GM21367 (cell line): Measurements from ENCODE around the gene ETNK1.

Source experiments
- ATAC-seq: cut with Tn5 transposase; IDR thresholded peaks from one replicate; pipeline ENCODE4 v1.9.1; 2021; ENCODE audit not compliant: unreplicated experiment

The ETNK1 gene

DNA sequence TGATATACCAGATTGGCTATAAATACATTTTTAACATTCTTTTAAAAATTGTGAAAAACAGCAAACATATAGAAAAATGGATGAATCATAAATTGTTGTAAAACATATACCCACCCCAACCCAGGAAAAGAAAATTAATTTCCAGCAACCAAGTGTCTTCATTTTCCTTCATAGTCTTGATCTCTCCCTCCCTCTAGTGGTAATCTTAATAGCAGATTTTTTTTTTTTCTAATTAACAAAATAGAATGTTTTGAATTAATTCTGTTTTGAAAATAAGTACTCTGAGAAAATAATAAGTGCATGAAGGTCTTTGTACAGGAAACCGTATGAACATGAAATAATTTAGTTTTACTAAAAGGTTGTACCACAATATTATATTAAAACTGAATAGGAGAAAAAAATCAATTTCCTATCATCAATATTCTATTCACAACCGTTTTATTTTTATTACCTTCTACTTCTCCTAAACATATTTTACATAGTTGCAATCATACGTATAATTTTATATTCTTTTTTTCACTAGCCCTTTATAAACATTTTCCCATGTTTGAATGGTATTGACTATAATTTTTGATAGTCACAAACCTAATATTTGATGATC lies 7.0 kb downstream of the ETNK1 start:
- no peak for ATAC-seq

DNA sequence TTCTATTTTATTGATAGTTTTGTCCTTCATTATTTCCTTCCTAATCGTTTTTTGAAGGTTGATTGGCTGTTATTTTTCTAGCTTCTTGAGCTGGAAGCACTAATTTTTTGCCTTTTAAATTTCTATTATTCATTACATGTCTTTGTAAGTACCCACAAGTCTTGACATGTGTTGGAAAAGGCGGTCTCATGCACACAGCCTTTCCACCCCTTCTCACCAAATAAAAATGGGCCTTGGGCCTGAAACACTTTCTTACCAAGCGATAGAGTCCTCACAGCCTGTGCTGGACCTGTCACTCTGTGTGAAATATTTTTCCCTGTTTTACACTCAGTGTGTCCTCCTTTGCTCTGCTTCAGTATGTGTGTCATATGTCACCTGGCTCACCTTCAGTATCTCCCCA lies 9.9 kb downstream of the ETNK1 start:
- ATAC-seq, result no peak

DNA sequence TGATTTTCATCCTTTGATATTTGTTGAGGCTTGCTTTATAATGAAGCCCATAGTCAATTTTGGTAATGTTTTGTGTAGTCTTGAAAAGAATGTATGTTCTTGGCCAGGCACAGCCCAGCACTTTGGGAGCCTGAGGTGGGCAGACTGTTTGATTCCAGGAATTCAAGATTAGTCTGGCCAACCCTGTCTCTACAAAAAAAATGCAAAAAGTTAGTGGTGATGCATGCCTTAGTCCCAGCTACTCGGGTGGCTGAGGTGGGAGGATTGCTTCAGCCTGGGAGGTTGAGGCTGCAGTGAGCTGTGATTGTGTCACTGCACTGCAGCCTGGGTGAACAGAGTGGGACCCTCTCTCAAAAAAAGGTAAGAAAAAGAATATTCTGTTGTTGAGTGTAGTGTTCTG lies 10.8 kb downstream of the ETNK1 start:
- no peak for ATAC-seq

DNA sequence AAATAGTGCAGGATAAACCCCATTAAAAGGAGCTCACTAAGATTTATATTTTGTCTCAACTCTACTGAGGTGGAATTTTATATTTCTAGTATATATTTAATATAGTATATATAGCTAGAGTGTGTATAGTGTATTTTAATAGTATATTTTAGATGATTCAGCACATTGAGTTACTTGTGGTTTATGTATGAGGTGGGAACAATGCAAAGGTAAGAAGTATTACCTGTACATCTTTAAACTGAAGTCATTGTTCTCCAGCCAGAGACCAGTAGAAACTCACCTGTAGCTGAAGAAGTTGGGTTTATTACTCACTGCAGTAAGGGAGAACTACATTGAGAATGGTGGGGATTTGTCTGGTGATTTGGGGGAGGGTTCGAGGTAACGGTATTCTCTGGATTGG lies 15.9 kb downstream of the ETNK1 start:
- ATAC-seq, result no peak

DNA sequence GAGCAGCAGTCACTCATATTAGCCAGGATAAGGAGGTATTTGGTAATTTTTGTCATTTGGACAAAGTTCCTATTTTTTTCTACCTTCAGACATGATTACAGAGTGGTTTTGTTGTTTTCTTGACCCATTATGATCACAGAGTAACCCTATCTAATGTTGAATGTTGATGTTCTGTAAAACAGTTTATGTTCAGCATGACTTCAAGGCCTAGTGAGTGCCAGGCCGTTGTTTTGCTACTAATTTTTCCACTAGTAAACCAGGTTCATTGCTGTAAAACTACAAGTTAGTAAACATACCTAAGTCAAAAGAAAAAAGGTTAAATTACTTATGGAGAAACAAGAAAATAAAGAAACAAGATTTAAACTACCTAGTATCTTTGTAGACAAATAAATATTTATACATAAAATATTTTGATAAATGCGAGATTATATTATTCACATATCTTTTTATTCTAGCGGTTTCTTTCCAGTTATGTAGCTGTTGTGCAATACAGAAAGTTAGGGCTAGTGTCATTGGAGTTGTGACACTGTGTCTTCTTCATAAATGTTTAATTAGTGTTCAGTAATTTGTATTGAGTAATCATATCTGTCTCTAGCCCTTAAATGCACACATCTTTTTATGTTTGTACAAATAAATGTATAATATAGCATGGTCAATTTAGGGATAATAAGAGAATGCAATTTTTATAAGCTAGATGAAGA lies 16.5 kb downstream of the ETNK1 start:
- no peak for ATAC-seq

DNA sequence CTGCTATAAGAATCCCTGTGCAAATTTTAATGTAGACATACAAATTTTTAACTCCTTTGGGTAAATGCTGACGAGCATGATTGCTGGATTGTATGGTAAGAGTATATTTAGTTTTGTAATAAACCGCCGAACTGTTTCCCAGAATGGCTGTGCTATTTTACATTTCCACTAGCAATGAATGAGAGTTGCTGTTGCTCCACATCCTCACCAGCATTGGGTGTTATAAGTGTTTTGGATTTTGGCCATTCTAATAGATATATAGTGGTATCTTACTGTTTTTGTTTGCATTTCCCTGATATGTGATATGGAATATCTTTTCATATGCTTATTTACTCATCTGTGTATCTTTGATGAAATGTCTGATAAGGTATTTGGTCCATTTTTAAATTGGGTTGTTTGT lies 23.7 kb downstream of the ETNK1 start:
- no peak for ATAC-seq

DNA sequence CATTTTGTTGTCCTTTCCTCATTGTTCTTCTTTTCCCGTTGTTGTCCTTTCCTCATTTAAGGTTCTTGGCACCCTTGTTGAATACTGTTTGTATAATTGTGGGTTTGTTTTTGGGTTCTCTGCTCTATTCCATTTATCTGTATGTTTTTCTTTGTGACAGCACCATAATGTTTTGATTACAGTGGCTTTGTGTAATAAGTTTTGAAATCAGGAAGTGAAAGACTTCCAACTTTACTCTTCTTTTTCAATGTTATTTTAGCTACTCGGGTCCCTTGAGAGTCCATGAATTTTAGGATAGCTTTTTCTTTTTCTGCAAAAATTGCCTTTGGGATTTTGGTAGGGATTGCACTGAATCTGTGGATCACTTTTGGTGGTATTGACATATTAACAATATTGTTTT lies 28.1 kb downstream of the ETNK1 start:
- no peak for ATAC-seq

DNA sequence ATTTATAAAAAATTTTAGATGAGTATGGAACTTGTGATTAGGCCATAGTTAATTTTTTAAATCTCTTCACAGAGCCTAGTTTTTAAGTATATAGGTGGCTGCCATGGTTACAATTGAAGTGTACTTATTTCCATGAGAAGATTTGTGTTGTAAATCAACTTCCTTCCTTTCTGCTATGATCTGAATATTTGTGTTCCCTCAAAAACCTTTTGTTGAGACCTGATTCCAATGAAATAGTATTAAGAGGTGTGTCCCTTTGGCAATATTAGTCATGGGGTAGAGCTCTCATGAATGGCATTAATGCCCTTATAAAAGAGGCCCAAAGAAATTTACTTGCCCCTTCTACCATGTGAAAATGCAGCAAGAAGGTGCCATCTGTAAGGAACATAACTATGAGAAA lies 28.8 kb downstream of the ETNK1 start:
- no peak for ATAC-seq

DNA sequence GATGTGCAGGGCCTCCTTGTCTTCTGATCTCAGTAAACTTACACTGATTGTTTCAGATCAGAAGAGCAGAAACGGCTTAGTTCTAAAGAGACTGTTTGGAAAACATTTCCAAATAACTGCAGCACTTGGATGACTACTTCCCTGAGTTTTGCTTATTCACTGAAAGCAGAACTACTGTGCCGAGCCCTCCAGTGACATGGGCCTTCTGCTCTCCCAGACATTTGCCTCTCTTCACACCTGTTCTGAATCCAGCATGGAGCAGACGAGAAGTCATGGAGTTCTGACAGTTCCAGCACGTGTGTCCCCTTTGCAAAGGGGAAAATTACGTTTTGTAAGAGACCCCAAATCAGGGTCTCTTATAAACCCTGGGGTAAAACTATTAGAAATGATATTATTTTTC lies 31.4 kb downstream of the ETNK1 start:
- ATAC-seq, result no peak

DNA sequence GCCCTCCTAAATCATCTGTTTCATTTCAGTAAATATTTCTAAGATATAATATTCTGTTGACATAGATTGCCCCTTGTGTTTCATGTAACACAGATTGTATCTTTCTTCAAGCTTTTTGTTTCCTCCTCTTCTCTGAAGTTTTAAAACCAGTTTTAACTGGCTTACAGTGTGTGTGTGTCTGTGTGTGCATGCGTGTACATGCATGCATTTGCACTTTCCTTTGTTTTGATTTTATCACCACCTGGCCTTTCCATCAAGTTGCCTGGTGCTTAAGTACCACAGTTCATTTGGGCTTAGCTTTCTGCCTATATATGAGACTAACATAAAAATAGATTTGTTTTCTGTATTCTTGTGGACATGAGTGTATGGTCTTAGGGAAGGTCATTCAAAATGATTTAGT lies 31.9 kb downstream of the ETNK1 start:
- ATAC-seq, result no peak

DNA sequence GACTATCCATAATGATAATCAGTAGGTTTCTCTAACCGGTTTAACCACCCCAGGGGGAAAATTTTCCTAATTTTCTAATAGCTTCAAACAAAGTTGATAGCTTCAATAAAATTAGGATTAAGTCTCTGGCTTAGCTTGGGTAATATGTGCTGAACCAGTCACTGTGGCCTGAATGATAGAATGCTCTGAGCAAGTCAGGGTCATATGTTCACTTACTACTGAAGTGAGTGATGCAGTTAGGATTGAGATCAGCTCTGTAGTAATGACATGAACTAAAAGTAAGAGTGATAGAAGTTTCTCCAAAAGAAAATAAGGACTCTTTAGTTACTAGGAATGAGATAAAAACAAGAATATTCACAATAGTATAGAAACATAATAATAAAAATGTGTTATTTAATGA lies 32.6 kb downstream of the ETNK1 start:
- no peak for ATAC-seq

DNA sequence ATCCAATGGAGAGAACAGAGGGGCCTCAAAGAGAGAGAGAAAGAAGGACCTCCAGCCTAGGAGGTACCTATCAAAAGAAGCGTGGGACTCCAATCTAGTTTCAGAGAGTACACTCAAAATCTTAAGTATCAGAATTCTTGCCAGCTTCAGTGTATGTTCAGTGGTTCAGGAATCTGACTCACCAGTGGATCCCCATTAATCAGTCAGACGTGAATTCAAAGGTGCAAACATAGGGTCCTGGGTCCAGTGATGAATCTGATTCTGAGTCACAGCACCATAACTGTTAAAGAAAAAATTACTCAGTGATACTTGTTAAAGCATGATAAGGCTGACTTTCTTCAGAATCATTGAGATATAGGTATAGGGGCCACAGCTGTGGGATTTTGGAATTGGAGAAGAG lies 33.2 kb downstream of the ETNK1 start:
- no peak for ATAC-seq

DNA sequence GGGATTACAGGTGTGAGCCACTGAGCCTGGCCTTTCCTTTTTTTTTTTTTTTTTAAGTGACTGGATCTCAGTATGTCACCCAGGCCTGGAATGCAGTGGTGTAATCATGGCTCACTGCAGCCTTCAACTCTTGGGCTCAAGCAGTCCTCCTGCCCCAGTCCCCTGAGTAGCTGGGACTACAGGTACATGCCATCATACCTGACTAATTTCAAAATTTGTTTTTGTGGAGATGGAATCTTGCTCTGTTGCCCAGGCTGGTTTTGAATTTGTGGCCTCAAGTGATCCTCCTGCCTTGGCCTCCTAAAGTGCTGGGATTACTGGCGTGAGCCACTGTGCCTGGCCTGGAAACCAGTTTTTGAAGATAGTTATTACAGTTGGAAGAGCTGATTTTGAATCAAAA lies 37.4 kb downstream of the ETNK1 start:
- ATAC-seq, result no peak

DNA sequence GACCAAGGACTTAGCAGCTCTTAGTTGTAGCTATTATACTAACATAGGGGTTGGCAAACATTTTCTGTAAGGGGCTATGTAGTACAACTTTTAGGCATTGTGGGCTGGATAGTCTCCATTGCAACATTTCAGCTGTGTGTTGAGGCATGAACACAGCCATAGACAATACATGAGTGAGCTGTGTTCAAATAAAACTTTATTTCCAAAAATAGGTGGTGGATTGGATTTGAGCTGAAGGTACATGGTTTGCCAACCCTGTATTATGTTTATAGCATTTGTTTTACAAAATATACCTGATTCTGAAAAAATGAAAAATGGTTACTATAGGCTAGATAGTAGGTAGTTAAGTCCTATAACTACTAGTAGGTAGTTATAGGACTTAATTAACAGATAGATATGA lies 40.5 kb downstream of the ETNK1 start:
- ATAC-seq, result no peak

DNA sequence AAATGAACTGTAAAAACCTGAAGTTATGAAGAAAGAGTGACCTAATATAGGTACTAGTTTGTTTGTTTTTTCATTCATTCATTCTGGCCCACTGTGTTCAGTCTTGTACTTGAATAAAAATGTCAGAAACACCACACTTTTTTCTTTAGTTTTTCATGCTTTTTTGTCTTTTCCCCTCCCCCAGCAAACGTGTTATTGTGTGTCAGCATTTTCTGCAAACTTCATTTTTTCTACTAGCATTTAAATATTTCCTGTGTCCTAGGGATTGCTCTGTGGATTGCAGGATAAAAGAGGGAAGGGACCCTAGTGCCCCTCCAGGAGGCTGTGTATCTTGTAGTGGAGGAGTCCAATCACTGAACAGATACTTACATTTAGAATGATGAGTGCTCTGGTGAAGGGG lies 42.2 kb downstream of the ETNK1 start:
- no peak for ATAC-seq

DNA sequence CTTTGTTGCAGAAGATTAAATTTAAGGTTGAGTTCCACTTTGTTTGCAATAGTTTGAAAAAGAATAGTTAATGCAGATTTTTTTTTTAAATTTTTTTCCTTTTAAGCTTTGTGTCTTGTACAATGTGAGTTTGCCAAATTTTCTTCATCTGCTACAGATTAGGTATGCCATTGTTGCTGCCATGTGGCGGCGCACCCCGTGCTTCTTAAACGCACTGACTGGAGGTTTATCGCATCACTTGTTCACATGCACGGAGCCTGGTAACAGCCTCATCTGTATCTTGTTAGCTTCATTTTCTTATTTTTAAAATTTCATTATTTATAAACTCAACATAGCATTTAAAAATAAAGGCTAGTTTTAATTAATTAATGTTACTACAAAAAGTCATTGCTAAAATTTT lies 43.5 kb downstream of the ETNK1 start:
- no peak for ATAC-seq

DNA sequence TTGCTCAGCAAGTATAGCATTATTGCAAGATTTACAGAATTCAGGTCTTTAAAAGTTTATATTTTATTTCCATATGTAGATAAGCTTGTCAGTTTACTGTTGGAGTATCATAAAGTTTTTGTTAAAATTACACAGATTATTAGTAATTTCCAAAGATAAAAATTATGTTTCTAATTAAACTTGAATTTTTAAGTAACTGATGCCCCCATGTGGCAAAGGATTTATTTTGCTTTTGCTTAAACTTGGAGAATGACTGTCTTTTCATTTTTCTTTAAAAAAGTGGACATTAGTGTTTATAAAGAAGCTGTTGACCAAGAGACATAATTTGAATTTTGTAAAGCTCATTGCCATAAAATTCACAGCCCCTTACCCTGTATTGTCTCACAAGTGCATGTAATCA lies 45.8 kb downstream of the ETNK1 start:
- ATAC-seq, result no peak

DNA sequence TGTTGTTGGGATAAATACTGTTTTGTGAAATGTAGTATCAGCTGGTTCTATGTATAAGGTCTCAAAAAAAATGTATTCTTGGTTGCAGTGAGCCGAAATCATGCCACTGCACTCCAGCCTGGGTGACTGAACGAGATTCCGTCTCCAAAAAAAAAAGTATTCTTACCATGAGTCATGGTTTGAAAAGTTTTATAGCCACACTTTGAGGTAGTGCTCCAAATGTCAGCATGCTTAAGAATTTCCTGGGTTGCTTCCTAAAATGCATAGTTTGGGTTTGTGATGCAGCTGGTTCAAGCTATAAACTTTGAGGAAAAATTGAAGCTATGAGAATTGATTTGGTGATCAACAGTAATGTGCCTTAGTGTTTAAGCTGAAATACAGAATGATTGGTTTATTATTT lies 48.0 kb downstream of the ETNK1 start:
- ATAC-seq, result no peak

DNA sequence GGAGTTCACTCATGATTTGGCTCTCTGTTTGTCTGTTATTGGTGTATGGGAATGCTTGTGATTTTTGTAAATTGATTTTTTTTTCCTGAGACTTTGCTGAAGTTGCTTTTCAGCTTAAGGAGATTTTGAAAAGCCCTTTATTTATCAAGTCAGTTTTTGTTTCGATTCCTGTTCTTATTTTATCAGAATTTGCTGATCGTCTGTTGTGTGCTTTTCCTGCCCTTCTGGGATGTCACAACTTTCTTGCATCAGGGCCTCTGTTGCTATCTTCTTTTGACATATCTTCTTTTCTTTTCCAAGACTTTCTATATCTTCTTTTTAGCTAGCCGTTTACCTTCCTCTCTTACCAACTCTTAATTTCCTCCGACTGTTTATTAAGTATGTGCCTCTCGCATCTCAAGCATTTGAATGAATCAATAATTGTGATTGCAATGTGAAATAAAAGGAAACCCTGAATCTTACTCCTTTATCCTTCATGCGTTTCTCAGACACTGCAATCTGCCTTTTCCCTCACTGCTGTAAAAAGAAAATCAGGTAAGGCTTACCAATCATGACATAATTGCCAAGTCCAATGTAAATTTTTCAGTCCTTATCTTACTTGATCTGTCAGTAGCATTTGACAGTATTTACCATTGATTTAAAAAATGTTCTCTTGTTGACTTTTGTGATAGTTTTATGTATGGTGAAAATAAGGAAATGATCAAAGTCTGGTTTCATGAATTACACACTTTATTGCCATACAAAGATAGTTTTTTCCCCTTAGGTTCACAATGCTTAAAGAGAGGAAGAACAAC lies 53.0 kb downstream of the ETNK1 start:
- no peak for ATAC-seq

DNA sequence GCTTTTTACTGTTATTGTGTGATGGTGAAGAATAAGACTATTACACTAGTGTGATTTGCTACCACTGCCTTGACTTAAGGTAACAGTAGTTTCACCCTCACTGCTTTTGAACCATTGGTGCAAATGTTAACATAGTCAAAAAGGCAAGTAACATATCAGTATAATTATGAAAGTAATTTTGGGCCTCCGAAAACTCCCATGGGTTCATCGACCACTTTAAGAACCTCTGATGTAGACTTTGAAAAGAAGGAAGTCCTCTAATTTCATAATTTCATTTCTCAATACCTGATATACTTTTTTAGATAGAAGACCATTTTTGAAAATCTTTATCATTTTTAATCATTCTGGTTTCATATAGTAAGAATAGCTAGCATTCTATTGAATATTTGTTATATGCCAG lies 57.7 kb downstream of the ETNK1 start:
- no peak for ATAC-seq

DNA sequence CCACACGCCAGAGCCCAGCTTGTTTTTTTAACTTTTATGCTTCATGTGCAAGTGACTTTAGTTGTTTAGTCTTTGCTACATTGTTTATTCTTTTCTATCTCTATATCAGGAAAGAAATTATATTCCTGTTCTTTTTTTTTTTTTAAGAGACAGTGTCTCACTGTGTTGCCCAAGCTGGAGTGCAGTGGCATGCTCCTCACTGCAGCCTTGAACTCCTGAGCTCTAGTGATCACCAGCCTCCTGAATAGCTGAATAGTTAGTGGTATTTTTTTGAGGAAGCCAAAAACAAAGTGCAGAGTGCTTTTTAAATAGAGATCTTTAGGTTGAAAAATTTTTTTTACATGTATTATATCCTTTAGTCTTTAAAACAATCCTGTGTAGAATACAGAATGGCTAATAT lies 58.2 kb downstream of the ETNK1 start:
- ATAC-seq, result no peak
